ENCODE results near the gene RFWD3. TPM values are rescaled to one million over a fixed set of nuclear protein-coding genes. Genes with fewer than 3 reads are reported as not detected.

Gene RFWD3
- polyA plus RNA-seq, 1 experiment = 20.2 TPM

- ChIA-PET CTCF (interaction anchor here (1.6 kb wide), 1 partner anchor 9 kb away, joined by 3 read pairs; no protein-coding TSS in a partner anchor), POLR2A (no interaction called here)
- no peak for TF ChIP-seq CTCF (IDR thresholded peaks at IDR 0.05; ENCODE audit: insufficient read depth, low read depth, low read length)
- no peak for DNase-seq (ENCODE audit: low read depth)
- no peaks in the 10 kb centered on the region; the same call in 1 of the 2 replicates for H3K36me3 ChIP-seq (ENCODE audit: control insufficient read depth, insufficient read depth, low read length)
- no peak overlapping the region for H3K4me3 ChIP-seq (ENCODE audit: low read depth, low read length)
- H3K27me3 ChIP-seq (ENCODE audit: control insufficient read depth, insufficient read depth, low read length) = no peaks in the 10 kb centered on the region
Observed at GRCh38 chr16:74583926-74584666, 82.6 kb downstream of the RFWD3 start.

DNA sequence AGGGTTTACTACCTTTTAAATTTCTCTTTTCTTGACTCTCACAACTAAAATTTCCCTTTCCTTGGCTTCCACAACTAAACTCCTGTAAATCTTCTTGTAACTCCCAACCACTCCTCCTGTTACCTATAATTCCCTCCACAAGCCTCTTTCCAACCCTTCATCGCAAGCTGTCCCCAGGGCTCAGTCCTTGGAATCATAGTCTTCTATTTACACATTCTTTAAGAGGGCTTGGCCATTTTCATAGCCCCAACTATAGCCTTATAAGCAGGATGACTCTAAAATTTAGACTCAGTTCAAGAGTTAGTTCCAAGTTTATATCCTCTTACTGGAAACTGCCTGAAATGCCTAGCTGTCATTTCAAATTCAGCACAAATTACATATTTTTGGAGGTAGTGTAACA, 83.7 kb downstream of the RFWD3 start:
- no peak for TF ChIP-seq CTCF (IDR thresholded peaks at IDR 0.05; ENCODE audit: insufficient read depth, low read depth, low read length)
- no peaks in the 10 kb centered on the region for H3K36me3 ChIP-seq (ENCODE audit: control insufficient read depth, insufficient read depth, low read length)
- POLR2A ChIA-PET = no interaction called here
- H3K27me3 ChIP-seq (ENCODE audit: control insufficient read depth, insufficient read depth, low read length) = no peaks in the 10 kb centered on the region
- CTCF ChIA-PET = no interaction called here
- H3K4me3 ChIP-seq (ENCODE audit: low read depth, low read length) = no peak overlapping the region
- DNase-seq (ENCODE audit: low read depth) = no peak

DNA sequence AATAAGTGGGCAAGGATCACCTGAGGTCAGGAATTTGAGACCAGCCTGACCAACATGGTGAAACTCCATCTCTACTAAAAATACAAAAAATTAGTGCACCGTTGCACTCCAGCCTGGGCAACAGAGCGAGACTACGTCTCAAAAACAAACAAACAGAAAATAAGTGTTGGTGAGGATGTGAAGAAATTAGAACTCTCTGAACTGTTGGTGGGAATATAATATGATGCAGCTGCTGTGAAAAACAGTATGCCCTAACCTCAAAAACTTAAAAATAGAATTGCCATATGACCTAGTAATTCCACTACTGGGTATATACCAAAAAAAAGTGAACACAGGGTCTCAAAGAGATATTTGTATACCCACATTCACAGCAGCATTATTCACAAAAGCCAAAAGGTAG, 85.8 kb downstream of the RFWD3 start:
- Histone ChIP-seq H3K36me3 (ENCODE audit: control insufficient read depth, insufficient read depth, low read length) (no peaks in the 10 kb centered on the region), H3K27me3 (ENCODE audit: control insufficient read depth, insufficient read depth, low read length) (no peaks in the 10 kb centered on the region), H3K4me3 (ENCODE audit: low read depth, low read length) (no peak overlapping the region)
- no peak for TF ChIP-seq CTCF (IDR thresholded peaks at IDR 0.05; ENCODE audit: insufficient read depth, low read depth, low read length)
- ChIA-PET CTCF (no interaction called here), POLR2A (no interaction called here)
- DNase-seq (ENCODE audit: low read depth) = no peak

DNA sequence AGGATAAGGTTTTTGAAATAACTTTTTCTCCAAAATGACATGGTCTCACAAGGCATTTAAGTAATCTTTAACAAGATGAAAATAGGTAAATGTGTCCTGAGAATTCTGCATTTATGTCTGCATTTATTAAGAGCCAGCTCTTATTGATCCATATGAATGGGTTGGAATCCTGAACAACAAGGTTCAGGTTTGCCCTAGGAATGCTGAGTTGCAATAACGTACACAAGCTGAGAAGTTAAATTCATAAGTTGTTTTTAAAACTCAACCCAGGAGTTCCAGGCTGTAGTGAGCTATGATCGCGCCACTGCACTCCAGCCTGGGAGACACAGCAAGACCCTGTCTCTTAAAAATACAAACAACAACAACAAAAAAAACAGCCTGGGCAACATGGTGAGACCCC, 87.8 kb downstream of the RFWD3 start:
- Histone ChIP-seq H3K4me3 (ENCODE audit: low read depth, low read length) (no peak overlapping the region), H3K36me3 (ENCODE audit: control insufficient read depth, insufficient read depth, low read length) (no peaks in the 10 kb centered on the region), H3K27me3 (ENCODE audit: control insufficient read depth, insufficient read depth, low read length) (no peaks in the 10 kb centered on the region)
- CTCF ChIA-PET = interaction anchor here (1.1 kb wide), 1 partner anchor 10 kb away, joined by 5 read pairs; no protein-coding TSS in a partner anchor
- no peak for DNase-seq (ENCODE audit: low read depth)
- TF ChIP-seq CTCF (IDR thresholded peaks at IDR 0.05; ENCODE audit: insufficient read depth, low read depth, low read length) = no peak
- POLR2A ChIA-PET = no interaction called here

DNA sequence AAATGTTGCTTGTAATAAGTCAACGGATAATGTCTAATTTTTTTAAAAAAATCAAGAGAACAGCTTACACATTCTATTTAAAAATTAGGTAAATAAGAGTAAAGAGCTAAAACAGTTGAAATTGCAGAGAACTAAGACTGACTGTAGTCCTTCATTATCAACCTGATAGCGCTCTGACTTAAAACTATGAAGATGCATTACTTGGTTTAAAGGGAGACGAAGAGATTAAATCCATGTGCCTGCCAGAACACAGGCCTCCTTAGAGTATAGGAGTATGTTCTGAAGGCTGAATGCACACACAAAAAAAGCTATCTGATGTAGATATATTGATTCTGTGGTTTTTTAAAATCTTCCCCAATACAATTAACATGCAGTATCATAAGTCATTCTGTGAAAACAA, 88.2 kb downstream of the RFWD3 start:
- ChIA-PET CTCF (interaction anchor here (1.1 kb wide), 1 partner anchor 10 kb away, joined by 5 read pairs; no protein-coding TSS in a partner anchor), POLR2A (no interaction called here)
- no peak overlapping the region for H3K4me3 ChIP-seq (ENCODE audit: low read depth, low read length)
- no peaks in the 10 kb centered on the region for H3K27me3 ChIP-seq (ENCODE audit: control insufficient read depth, insufficient read depth, low read length)
- no peak for DNase-seq (ENCODE audit: low read depth)
- H3K36me3 ChIP-seq (ENCODE audit: control insufficient read depth, insufficient read depth, low read length) = no peaks in the 10 kb centered on the region
- no peak for TF ChIP-seq CTCF (IDR thresholded peaks at IDR 0.05; ENCODE audit: insufficient read depth, low read depth, low read length)

Data from BJ (cell line).